VCaP (cell line): Measurements from ENCODE around the gene ALG12.
A peak's percentile ranks its signal among the peaks of the same experiment; 100 is the strongest.

Experiments
- H3K27ac ChIP-seq: fragments of 450-650 bp; 2 replicates; pipeline ENCODE4 v1.5.1; 2017
- TF ChIP-seq, protein P1 (sequence below): fragments of 450-650 bp; conservative IDR thresholded peaks from 2 replicates; pipeline ENCODE4 v1.5.1; 2017; ENCODE audit warnings: mild to moderate bottlenecking, moderate library complexity

ALG12 gene

DNA sequence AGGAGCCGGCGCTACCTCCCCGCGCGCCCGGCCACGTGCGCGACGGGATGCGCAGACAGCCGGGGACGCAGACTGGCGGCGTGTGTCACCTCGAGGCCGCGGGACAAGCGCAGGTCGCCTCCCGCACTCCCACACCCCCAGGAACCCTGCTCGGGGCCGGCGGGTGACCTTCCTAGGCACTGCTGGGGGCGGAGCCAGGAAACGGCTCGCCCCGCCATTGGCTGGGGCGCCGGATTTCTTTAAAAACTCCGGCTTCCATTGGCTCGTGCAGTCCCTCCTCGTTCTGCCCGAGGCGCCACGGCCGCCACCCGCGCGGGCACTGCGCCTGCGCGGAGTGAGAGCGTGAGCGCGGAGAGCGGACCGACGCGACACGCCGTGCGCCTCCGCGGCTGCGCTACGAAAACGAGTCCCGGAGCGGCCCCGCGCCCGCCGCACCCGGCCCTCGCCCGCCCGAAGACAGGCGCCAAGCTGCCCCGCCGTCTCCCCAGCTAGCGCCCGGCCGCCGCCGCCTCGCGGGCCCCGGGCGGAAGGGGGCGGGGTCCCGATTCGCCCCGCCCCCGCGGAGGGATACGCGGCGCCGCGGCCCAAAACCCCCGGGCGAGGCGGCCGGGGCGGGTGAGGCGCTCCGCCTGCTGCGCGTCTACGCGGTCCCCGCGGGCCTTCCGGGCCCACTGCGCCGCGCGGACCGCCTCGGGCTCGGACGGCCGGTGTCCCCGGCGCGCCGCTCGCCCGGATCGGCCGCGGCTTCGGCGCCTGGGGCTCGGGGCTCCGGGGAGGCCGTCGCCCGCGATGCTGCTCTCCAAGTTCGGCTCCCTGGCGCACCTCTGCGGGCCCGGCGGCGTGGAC, 42.1 kb upstream of the ALG12 start, which contains the start of gene PIM3:
TSS of gene PIM3 (plus strand) at position 614 of the 846 bp plus-strand sequence. CDS start at position 790, 176 bp downstream.
- H3K27ac ChIP-seq = peak within 1 kb of the TSS; percentile 92

DNA sequence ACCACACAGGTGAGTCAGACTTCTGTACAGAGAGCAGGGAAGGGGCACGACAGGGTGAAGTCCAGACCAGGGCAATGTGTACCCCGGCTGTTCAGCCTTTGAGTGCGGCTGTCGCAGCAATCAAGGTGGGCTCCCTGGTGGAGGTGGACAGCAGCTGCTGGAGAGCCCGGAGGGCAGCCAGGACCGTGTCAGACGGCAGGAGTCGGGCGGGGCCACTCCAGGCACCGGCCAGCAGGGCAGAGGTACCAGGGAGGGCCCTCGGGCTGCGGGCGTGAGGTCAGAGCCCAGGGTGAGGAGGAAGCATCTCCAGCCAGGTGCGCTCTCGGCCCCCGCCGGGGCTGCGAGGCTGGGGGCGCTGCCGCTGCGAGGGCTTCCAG, 41.5 kb upstream of the ALG12 start:
- TF ChIP-seq, protein P1, sequence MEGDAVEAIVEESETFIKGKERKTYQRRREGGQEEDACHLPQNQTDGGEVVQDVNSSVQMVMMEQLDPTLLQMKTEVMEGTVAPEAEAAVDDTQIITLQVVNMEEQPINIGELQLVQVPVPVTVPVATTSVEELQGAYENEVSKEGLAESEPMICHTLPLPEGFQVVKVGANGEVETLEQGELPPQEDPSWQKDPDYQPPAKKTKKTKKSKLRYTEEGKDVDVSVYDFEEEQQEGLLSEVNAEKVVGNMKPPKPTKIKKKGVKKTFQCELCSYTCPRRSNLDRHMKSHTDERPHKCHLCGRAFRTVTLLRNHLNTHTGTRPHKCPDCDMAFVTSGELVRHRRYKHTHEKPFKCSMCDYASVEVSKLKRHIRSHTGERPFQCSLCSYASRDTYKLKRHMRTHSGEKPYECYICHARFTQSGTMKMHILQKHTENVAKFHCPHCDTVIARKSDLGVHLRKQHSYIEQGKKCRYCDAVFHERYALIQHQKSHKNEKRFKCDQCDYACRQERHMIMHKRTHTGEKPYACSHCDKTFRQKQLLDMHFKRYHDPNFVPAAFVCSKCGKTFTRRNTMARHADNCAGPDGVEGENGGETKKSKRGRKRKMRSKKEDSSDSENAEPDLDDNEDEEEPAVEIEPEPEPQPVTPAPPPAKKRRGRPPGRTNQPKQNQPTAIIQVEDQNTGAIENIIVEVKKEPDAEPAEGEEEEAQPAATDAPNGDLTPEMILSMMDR = no peak
- peak overlapping the region; percentile 92 for H3K27ac ChIP-seq

More for the DNA sequence above, 42.1 kb upstream of the ALG12 start, which contains the start of gene PIM3:
- TF ChIP-seq, protein P1 = no peak

DNA sequence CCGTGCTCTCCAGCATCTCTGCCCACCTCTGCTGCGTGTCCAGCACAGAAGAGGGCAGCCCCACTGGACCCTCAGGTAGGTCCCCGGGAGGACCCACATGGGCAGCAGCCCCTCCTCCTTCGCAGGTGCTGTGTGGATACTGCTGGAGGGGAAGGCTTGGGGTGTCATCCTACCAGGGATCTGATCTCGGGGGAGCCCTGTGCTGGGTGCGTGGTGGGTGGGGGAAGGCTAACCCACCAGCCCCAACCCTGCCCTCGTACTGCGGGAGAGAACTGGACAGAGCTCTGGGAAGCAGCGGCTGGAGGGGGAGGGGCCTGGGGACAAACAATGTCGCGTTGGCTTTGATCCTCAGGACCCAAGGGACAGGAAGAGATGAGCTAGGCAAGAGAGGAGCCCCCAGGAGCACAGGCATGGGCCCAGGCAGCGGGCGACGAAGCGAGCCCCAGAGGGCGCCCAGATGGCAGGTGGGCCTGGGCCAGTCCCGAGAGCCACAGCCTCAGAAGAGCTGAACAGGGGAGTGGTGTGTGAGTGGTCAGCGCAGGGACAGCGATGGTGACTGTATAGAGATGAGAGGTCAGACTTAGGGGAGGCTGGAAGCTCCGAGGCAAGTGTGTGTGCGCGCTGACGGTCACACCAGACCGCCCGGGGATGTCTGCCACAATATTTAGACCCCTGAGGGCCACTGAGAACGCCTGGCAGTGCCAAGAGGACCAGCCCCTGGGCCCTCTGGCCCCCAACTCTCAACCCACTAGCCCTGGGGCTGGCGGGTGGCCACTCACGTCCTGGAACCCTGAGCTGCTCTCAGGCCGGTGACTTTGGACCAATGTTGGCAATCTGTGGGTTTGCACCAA, 40.9 kb upstream of the ALG12 start:
- H3K27ac ChIP-seq = peak overlapping the region; percentile 92
- TF ChIP-seq, protein P1 = no peak

DNA sequence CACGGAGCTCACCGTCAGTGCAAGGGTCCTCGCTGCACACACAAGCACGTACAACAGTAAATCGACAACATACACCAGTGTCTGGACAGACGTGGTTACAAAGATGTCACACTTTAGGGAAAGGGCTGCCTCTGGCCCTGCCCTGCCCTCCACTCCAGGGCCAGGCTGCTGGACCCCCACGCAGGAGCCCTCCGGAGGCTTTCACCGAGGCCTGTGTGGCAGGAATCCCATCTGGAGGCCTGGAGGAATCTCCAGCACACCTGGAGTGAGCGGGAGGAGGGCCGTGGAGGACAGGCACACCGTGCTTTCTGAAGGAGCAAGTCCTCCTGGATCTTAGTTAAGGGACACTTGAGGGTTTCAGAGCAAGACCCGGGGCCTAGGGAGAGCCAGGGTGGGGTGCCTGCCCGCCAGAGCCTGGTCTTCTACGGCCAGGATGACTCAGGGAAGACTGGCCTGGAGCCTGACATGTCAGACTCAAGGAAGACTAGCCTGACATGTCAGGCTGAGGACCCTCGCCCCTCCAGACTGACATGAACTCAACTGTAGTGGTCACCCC, 40.2 kb upstream of the ALG12 start:
- TF ChIP-seq, protein P1 = no peak
- H3K27ac ChIP-seq = no peak overlapping the region

DNA sequence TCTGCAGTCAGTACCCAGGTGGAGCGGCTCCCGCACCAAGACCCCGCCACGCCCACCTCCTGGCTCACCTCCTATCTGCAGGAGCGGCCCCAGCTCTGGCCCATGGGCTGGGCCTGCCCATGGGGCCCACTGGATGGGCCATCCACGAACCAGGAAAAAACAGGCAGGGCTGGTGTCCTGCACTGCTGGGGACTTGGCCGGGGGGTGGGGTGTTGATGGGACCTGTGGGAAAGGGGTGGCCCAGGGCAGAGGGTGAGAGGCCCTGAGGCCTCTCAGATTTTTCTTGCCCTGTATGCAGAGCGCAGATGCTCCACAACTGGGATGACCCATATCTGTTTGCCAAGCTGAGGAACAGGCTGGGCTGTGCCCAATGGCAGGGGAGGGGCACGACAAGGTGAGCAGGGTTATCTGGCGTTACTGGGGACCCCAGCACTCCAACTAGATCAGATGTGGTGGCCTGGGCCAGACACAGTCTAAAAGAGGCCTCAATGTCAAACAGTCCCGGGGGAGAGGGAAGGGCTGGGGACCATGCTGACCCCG, 39.7 kb upstream of the ALG12 start:
- no peak overlapping the region for H3K27ac ChIP-seq
- TF ChIP-seq, protein P1 = no peak

DNA sequence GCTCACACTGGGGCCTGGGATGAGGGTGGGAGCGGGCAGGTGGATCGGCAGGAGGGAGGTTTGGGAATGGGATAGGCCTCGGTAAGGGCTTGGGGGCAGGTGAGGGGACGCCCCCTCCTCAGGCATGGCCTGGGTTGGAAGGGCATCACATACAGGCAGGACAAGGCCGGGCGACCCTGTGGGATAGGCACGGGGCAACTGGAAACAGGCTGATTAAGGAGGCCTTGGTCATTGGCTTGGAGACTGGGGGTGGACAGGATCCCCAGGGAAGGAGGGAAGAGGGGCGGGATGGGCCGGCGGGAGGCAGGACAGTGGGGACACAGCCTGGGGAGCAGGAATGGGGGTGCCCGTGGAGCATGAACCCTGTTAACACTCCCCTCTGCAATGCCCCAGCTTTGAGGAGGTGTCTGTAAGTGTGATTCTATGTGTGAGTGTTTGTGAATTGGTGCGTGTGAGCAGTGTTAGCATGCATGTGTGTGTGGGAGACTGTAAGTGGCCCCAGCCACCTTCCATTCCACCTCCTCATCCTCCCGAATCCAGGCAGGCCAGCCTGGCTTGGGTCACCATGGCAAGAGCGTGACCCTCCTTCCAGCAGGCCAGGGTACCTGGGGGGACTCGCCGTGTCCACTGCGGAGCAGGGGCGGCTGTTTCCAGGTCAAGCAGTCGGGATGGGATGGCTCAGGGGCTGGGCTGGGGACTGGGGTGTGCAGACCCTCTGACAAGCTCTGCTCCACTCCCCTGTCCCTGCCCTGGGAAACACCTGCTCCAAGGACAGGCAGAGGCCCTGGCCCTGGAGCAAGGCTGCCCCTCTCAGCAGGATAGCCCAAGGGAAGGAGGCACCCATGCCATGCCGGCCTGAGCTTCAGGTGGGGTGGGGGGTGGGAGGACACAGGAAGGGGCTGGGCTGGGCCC, 38.9 kb upstream of the ALG12 start:
- TF ChIP-seq, protein P1 = no peak
- no peak overlapping the region for H3K27ac ChIP-seq
